Esophagus squamous epithelium (tissue), 5 donors: Measurements from ENCODE around the gene OR2AK2. TPM values are rescaled to one million over a fixed set of nuclear protein-coding genes. Genes with fewer than 3 reads are reported as not detected.

Experiments used
- DNase-seq: peaks from one replicate; lab custom pipeline; 2025; lab: John Stamatoyannopoulos, UW
- H3K27ac ChIP-seq, 4 donors: fragments of 200-600 bp; sonication (generic); one replicate each; pipeline ENCODE4 v1.5.1; 2016 to 2019; ENCODE audit warnings: mild to moderate bottlenecking in 1 of 4
- H3K27me3 ChIP-seq, 4 donors: fragments of 200-600 bp; sonication (generic); 1 replicate in 3 of 4; 2 replicates in 1 of 4; pipeline versions ENCODE4 v1.5.1 to v1.6.0; 2017 to 2021; ENCODE audit warnings: antibody characterized with exemption in 1 of 4
- H3K36me3 ChIP-seq, 3 donors: fragments of 200-600 bp; sonication (generic); one replicate each; pipeline ENCODE4 v1.5.1; 2016 to 2019
- H3K4me1 ChIP-seq, 3 donors: fragments of 200-600 bp; sonication (generic); one replicate each; pipeline ENCODE4 v1.5.1; 2017 to 2019
- H3K4me3 ChIP-seq, 4 donors: fragments of 200-600 bp; sonication (generic); 1 replicate in 3 of 4; 2 replicates in 1 of 4; pipeline ENCODE4 v1.5.1; 2016 to 2019; ENCODE audit warnings: mild to moderate bottlenecking in 2 of 4, moderate library complexity in 1 of 4
- H3K9me3 ChIP-seq, 3 donors: fragments of 200-600 bp; sonication (generic); one replicate each; pipeline ENCODE4 v1.5.1; 2016 to 2019
- POLR2A ChIP-seq, 4 donors: fragments of 450-650 bp; IDR thresholded peaks; one replicate each; pipeline ENCODE4 v1.6.1; 2017; ENCODE audit warnings: antibody characterized with exemption in 4 of 4, mild to moderate bottlenecking in 4 of 4, moderate library complexity in 3 of 4
- WGBS, 2 donors: methylation state at CpG; one replicate each; pipeline ENCODE4 v1.1.5; 2018; 5-methylcytosine and 5-hydroxymethylcytosine counted together
- intact Hi-C: fragments of 100-400 bp; cut with DNase I; formaldehyde crosslinking; loops from one replicate; pipeline ENCODE4 v1.15.0; 2022
- total RNA-seq, 4 donors: library from RNA; depleted of rRNA; stranded (reverse); fragments of >200 nt; gene quantifications; one replicate each; pipeline ENCODE4 v1.1.0, GENCODE V29; 2016
- TF ChIP-seq, protein P1 (sequence below), 6 experiments: fragments of 450-650 bp in 4 of 6; fragments of 200-600 bp in 2 of 6; sonication (generic) in 2 of 6; IDR thresholded peaks; one replicate each; pipeline ENCODE4 v1.5.1; 2016 to 2019; ENCODE audit warnings: antibody characterized with exemption in 6 of 6, mild to moderate bottlenecking in 4 of 6, moderate library complexity in 4 of 6
- donor health status: DM: yes; HTN: yes; CAD: no.

Gene OR2AK2, protein sequence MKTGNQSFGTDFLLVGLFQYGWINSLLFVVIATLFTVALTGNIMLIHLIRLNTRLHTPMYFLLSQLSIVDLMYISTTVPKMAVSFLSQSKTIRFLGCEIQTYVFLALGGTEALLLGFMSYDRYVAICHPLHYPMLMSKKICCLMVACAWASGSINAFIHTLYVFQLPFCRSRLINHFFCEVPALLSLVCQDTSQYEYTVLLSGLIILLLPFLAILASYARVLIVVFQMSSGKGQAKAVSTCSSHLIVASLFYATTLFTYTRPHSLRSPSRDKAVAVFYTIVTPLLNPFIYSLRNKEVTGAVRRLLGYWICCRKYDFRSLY
- total RNA-seq: not detected

DNA sequence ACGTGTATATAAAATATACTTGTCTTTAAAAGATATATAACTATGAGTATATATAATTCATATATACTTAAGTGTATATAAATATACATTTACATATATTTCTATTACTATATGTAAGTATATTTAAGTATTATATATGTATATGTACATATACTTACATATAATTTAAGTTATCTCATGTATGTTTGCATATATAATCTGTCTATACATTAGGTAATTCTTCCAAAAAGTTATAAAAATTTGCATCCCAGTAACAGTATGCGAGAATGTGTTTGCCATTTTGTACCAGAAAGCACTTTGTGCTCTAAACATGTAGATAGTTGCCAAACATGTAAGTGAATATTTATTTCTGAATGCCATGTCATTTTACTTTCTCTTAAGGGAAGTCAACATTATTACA, at the start of gene OR2AK2:
OR2AK2 (plus strand) TSS at position 301 of the 400 bp plus-strand sequence. CDS start 144 bp downstream, outside the sequence.
- WGBS, 2 donors: 86 to 94% methylated on average over 2 of the region's 2 CpGs
- Histone ChIP-seq H3K9me3 (no peaks in the 10 kb centered on the region), H3K4me3 (no peak within 1 kb of the TSS), H3K27me3 (no peaks in the 10 kb centered on the region), H3K4me1 (no peaks in the 10 kb centered on the region), H3K27ac (no peak within 1 kb of the TSS), H3K36me3 (no peaks in the 10 kb centered on the region)
- intact Hi-C loops: no loop called here
- no peak for DNase-seq
- TF ChIP-seq POLR2A (IDR thresholded peaks at IDR 0.05): no peak
- TF ChIP-seq, protein P1, sequence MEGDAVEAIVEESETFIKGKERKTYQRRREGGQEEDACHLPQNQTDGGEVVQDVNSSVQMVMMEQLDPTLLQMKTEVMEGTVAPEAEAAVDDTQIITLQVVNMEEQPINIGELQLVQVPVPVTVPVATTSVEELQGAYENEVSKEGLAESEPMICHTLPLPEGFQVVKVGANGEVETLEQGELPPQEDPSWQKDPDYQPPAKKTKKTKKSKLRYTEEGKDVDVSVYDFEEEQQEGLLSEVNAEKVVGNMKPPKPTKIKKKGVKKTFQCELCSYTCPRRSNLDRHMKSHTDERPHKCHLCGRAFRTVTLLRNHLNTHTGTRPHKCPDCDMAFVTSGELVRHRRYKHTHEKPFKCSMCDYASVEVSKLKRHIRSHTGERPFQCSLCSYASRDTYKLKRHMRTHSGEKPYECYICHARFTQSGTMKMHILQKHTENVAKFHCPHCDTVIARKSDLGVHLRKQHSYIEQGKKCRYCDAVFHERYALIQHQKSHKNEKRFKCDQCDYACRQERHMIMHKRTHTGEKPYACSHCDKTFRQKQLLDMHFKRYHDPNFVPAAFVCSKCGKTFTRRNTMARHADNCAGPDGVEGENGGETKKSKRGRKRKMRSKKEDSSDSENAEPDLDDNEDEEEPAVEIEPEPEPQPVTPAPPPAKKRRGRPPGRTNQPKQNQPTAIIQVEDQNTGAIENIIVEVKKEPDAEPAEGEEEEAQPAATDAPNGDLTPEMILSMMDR (IDR thresholded peaks at IDR 0.05): no peak

DNA sequence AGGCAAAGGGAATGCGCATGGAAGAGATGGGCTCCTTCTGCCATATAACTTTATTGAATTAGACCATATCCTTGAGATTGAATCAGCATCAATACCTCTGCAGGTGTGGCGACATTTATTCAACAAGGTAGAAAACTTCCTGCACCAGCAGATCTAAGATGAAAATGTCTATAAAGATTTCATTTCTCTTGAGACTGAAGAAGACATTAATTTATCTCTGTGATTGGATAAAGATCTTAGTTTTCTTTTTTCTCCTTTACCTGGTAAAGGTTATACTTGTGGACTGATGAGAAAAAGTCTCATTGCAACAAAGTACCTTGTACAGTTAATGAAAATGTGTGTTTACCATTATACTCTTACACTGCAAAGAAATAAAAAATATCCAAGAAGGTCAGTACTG, 45.1 kb upstream of the OR2AK2 start, which contains the start of gene OR2T8:
OR2T8 (plus strand) TSS at position 301 of the 400 bp plus-strand sequence. CDS start 766 bp downstream, outside the sequence.
- DNase-seq: no peak
- no peak for TF ChIP-seq POLR2A (IDR thresholded peaks at IDR 0.05)
- TF ChIP-seq, protein P1 (IDR thresholded peaks at IDR 0.05): no peak
- no peaks in the 10 kb centered on the region for H3K4me1 ChIP-seq
- no peak within 1 kb of the TSS for H3K4me3 ChIP-seq
- H3K27me3 ChIP-seq: no peaks in the 10 kb centered on the region
- 47 to 69% methylated on average over 2 of the region's 2 CpGs for WGBS, 2 donors
- H3K9me3 ChIP-seq: no peaks in the 10 kb centered on the region
- H3K27ac ChIP-seq: no peak within 1 kb of the TSS
- no peaks in the 10 kb centered on the region for H3K36me3 ChIP-seq
- intact Hi-C loops: no loop called here

DNA sequence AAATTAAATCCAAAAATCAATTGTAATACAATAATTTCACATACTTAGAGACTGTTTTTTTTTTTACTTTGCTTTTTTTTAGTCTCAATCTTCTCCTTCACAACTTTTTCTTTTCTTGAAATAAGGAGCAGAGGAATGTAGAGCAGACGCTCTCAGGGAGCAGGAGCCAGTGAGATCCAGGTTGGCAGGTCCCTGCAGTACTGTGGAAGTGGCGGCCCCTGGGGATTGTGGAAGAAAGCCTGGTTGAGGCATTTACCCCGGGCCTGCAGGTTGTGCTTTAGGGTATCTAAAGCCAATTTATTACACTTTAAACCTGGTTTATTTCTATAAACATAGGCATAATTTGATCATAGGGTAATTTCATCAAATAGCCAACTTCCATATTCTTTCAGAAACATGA, 41.1 kb upstream of the OR2AK2 start:
- H3K27me3 ChIP-seq: no peaks in the 10 kb centered on the region
- H3K27ac ChIP-seq: no peak overlapping the region
- H3K9me3 ChIP-seq: no peaks in the 10 kb centered on the region
- no peak overlapping the region for H3K4me3 ChIP-seq
- intact Hi-C loops: no loop called here
- WGBS, 2 donors: 67 to 79% methylated on average over 3 of the region's 3 CpGs
- no peaks in the 10 kb centered on the region for H3K36me3 ChIP-seq
- no peaks in the 10 kb centered on the region for H3K4me1 ChIP-seq
- TF ChIP-seq, protein P1 (IDR thresholded peaks at IDR 0.05): no peak
- TF ChIP-seq POLR2A (IDR thresholded peaks at IDR 0.05): no peak
- DNase-seq: no peak

DNA sequence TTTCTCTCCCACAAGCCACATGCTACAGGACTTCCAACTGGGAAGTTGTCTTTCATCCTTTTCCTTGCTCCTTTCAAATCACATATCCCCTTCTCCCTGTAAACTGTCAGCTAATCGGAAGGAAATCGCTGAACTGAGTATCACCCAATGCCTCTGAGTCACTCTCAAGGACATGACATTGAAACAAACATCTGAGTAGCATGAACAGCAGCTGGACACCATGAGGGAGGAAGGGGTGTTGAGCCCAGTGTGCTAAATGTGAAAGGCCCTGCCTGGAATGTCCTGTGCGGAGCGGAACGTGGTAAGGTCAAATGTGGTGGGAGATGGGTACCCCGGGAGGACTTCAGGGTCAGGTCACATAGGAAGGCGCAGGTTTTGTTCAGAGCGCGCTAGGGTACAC, 40.2 kb upstream of the OR2AK2 start, which contains the start of gene OR2AJ1:
OR2AJ1 (plus strand) TSS at position 22 of the 400 bp plus-strand sequence. CDS start 8,880 bp downstream, outside the sequence.
- no peak for DNase-seq
- Histone ChIP-seq H3K4me1 (no peaks in the 10 kb centered on the region), H3K4me3 (no peak within 1 kb of the TSS), H3K36me3 (no peaks in the 10 kb centered on the region), H3K9me3 (no peaks in the 10 kb centered on the region), H3K27me3 (no peaks in the 10 kb centered on the region), H3K27ac (no peak within 1 kb of the TSS)
- no peak for TF ChIP-seq POLR2A (IDR thresholded peaks at IDR 0.05)
- intact Hi-C loops: no loop called here
- WGBS, 2 donors: 84 to 91% methylated on average over 6 to 9 of the region's 9 CpGs

DNA sequence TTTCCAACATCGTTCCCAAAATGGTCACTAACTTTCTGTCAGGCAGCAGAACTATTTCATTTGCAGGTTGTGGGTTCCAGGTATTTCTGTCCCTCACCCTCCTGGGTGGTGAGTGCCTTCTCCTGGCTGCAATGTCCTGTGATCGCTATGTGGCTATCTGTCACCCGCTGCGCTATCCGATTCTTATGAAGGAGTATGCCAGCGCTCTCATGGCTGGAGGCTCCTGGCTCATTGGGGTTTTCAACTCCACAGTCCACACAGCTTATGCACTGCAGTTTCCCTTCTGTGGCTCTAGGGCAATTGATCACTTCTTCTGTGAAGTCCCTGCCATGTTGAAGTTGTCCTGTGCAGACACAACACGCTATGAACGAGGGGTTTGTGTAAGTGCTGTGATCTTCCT, 31.0 kb upstream of the OR2AK2 start:
- TF ChIP-seq POLR2A (IDR thresholded peaks at IDR 0.05): no peak
- TF ChIP-seq, protein P1 (IDR thresholded peaks at IDR 0.05): no peak
- Histone ChIP-seq H3K9me3 (peaks cover 0 to 15% (median 6%) of the 10 kb centered on the region in 3 donors), H3K27me3 (peaks cover 0 to 7% (median 0%) of the 10 kb centered on the region in 4 donors), H3K27ac (no peak overlapping the region), H3K4me1 (no peaks in the 10 kb centered on the region), H3K4me3 (no peak overlapping the region), H3K36me3 (no peaks in the 10 kb centered on the region)
- 94 to 96% methylated on average over 8 of the region's 8 CpGs for WGBS, 2 donors
- intact Hi-C loops: no loop called here
- DNase-seq: no peak
